Measurements from ENCODE around the gene ARID5B.
"Not testable (repeated sequence)": the region's sequence is repeated elsewhere in the genome, so short reads cannot be mapped to it uniquely, and the experiment has no call there.

DNA sequence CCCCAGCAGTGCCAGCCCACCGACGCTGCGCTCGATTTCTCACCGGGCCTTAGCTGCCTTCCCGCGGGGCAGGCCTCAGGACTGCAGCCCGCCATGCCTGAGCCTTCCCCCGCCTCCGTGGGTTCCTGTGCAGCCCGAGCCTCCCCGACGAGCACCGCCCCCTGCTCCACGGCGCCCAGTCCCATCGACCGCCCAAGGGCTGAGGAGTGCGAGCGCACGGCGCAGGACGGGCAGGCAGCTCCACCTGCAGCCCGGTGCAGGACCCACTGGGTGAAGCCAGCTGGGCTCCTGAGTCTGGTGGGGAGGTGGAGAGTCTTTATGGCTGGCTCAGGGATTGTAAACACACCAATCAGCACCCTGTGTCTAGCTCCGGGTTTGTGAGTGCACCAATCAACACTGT is 33.7 kb upstream of the ARID5B start:
- TF ChIP-seq, protein P1, sequence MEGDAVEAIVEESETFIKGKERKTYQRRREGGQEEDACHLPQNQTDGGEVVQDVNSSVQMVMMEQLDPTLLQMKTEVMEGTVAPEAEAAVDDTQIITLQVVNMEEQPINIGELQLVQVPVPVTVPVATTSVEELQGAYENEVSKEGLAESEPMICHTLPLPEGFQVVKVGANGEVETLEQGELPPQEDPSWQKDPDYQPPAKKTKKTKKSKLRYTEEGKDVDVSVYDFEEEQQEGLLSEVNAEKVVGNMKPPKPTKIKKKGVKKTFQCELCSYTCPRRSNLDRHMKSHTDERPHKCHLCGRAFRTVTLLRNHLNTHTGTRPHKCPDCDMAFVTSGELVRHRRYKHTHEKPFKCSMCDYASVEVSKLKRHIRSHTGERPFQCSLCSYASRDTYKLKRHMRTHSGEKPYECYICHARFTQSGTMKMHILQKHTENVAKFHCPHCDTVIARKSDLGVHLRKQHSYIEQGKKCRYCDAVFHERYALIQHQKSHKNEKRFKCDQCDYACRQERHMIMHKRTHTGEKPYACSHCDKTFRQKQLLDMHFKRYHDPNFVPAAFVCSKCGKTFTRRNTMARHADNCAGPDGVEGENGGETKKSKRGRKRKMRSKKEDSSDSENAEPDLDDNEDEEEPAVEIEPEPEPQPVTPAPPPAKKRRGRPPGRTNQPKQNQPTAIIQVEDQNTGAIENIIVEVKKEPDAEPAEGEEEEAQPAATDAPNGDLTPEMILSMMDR (IDR thresholded peaks at IDR 0.05; ENCODE audit: poor library complexity) = not testable (repeated sequence)
- TF ChIP-seq EZH2 (IDR thresholded peaks at IDR 0.05; ENCODE audit: borderline replicate concordance); EZH2phosphoT487 (IDR thresholded peaks at IDR 0.05; ENCODE audit: low read depth, severe bottlenecking, unreplicated experiment): not testable (repeated sequence)
